Heart left ventricle (tissue), 13 donors: ENCODE results near the gene RPRD1B.

Source experiments
- POLR2A ChIP-seq, 2 donors: fragments of 450-650 bp; IDR thresholded peaks; one replicate each; pipeline ENCODE4 v1.6.1; 2017; ENCODE audit warnings: antibody characterized with exemption in 2 of 2, mild to moderate bottlenecking in 2 of 2, moderate library complexity in 2 of 2
- TF ChIP-seq, protein P1 (sequence below), 12 donors: fragments of 200-600 bp; sonication (generic) in 4 of 12; IDR thresholded peaks; one replicate each; pipeline versions ENCODE4 v1.5.0 to v1.8.0; 2018 to 2022; ENCODE audit warnings: antibody characterized with exemption in 12 of 12, mild to moderate bottlenecking in 5 of 12
- donor health status: ischemic (EF 13 %, LVEDD 7.1; RV severe dilation, severe dysfunction).
- donor health status: DM: no; HTN: yes; CAD: no.
- donor health status: DM: no; HTN: no; CAD: no.
- donor health status: ischemic (EF 25% LVEDD 6.9; RV normal size, moderate dysfunction).
- donor health status: ischemic (EF 25% LVEDD 5.7; RV mildly dilated, moderate dysfunction).
- donor health status: ischemic (EF 35%, LVEDD 5.7; RV mildly dilated, moderate dysfunction).
- donor health status: nonischemic (EF 11% LVEDD 7.7; RV severe dilation, severe dysfunction).
- donor health status: DM: yes; HTN: yes; CAD: no.
- donor health status: PGD.
- donor health status: ischemic (EF 29% LVEDD 5.4; RV normal size, mild dysfunction).
- donor health status: nonischemic (EF 23%, LVEDD 6.1; RV moderate dilation, normal function).

DNA sequence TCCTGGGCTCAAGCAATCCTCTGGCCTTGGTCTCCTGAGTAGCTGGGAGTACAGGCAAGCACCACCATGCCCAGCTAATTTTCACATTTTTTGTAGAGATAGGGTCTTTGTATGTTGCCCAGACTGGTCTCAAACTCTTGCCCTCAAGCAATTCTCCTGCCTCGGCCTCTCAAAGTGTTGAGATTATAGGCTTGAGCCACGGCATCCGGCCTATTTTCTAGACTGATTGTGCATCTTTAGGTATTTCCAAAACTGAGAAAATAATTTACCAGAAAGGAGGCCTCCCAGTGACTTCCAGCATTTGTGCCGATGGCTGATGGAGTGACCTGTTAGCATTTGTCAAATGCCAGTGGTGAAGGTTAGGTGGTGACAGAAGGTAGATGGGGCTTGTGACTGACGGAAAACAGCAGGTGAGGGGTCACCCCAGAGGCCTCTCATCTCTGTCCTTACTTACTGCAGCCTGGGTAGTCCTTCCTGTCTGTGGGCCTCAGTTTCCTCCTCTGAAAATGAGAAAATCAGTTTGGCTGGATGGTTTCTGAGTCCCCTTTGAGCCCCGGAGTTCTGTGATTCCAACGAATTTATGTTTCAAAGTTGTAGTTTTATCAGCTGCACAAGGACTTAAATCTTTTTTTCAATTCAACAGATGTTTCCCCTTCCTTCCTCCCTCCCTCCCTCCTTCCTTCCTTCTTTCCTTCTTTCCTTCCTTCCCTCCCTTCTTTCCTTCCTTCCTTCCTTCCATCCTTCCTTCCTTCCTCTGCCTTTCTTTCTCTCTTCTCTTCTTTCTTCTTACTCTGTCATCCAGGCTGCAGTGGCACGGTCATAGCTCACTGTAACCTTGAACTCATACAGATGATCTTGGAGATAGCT is 78.1 kb downstream of the RPRD1B start:
- TF ChIP-seq, protein P1, sequence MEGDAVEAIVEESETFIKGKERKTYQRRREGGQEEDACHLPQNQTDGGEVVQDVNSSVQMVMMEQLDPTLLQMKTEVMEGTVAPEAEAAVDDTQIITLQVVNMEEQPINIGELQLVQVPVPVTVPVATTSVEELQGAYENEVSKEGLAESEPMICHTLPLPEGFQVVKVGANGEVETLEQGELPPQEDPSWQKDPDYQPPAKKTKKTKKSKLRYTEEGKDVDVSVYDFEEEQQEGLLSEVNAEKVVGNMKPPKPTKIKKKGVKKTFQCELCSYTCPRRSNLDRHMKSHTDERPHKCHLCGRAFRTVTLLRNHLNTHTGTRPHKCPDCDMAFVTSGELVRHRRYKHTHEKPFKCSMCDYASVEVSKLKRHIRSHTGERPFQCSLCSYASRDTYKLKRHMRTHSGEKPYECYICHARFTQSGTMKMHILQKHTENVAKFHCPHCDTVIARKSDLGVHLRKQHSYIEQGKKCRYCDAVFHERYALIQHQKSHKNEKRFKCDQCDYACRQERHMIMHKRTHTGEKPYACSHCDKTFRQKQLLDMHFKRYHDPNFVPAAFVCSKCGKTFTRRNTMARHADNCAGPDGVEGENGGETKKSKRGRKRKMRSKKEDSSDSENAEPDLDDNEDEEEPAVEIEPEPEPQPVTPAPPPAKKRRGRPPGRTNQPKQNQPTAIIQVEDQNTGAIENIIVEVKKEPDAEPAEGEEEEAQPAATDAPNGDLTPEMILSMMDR (IDR thresholded peaks at IDR 0.05), result no peak
- no peak for TF ChIP-seq POLR2A (IDR thresholded peaks at IDR 0.05)
